ENCODE measurements around the gene CFAP58. TPM values are rescaled to one million over a fixed set of nuclear protein-coding genes. Genes with fewer than 3 reads are reported as not detected.

The CFAP58 gene
- total RNA-seq, 2 experiments from 2014 or later: not detected

GRCh38 chr10:104427989-104428388 is 74.4 kb downstream of the CFAP58 start:
- Histone ChIP-seq H3K4me3 (ENCODE audit: low read length) (no peak overlapping the region), H3K9me3 (ENCODE audit: control insufficient read depth in 1 of 2, insufficient read depth in 1 of 2, low read length in 2 of 2) (no peaks in the 10 kb centered on the region), H3K27ac (ENCODE audit: low read depth in 1 of 2, low read length in 2 of 2) (no peak overlapping the region), H3K27me3 (ENCODE audit: control insufficient read depth in 1 of 2, insufficient read depth in 2 of 2, low read length in 2 of 2) (peaks cover 4 to 7% of the 10 kb centered on the region in 2 experiments), H3K36me3 (ENCODE audit: insufficient read depth, low read length) (no peaks in the 10 kb centered on the region), H3K4me1 (ENCODE audit: insufficient read depth, low read length) (no peaks in the 10 kb centered on the region)
- no peak overlapping the region for H3K27ac Mint-ChIP-seq
- peaks cover 16% of the 10 kb centered on the region for H3K27me3 Mint-ChIP-seq
- ChIA-PET CTCF (no interaction called here), POLR2A (no interaction called here)
- DNase-seq (no peak), ATAC-seq (ENCODE audit: poor library complexity) (no peak)
- intact Hi-C loops (cut with DNase I, micrococcal nuclease): no loop called here
- H3K4me3 Mint-ChIP-seq: no peak overlapping the region
- no peaks in the 10 kb centered on the region for H3K4me1 Mint-ChIP-seq (ENCODE audit: low read depth)
- TF ChIP-seq, protein P1, sequence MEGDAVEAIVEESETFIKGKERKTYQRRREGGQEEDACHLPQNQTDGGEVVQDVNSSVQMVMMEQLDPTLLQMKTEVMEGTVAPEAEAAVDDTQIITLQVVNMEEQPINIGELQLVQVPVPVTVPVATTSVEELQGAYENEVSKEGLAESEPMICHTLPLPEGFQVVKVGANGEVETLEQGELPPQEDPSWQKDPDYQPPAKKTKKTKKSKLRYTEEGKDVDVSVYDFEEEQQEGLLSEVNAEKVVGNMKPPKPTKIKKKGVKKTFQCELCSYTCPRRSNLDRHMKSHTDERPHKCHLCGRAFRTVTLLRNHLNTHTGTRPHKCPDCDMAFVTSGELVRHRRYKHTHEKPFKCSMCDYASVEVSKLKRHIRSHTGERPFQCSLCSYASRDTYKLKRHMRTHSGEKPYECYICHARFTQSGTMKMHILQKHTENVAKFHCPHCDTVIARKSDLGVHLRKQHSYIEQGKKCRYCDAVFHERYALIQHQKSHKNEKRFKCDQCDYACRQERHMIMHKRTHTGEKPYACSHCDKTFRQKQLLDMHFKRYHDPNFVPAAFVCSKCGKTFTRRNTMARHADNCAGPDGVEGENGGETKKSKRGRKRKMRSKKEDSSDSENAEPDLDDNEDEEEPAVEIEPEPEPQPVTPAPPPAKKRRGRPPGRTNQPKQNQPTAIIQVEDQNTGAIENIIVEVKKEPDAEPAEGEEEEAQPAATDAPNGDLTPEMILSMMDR (IDR thresholded peaks at IDR 0.05): no peak
- H3K36me3 Mint-ChIP-seq (ENCODE audit: low read depth): no peaks in the 10 kb centered on the region
- no peaks in the 10 kb centered on the region for H3K9me3 Mint-ChIP-seq

- intact Hi-C loops (cut with DNase I, micrococcal nuclease): no loop called here
- Histone ChIP-seq H3K27me3 (ENCODE audit: control insufficient read depth in 1 of 2, insufficient read depth in 2 of 2, low read length in 2 of 2) (peaks cover 4 to 7% of the 10 kb centered on the region in 2 experiments), H3K36me3 (ENCODE audit: insufficient read depth, low read length) (no peaks in the 10 kb centered on the region), H3K4me1 (ENCODE audit: insufficient read depth, low read length) (no peaks in the 10 kb centered on the region), H3K9me3 (ENCODE audit: control insufficient read depth in 1 of 2, insufficient read depth in 1 of 2, low read length in 2 of 2) (no peaks in the 10 kb centered on the region), H3K4me3 (ENCODE audit: low read length) (no peak overlapping the region), H3K27ac (ENCODE audit: low read depth in 1 of 2, low read length in 2 of 2) (no peak overlapping the region)
- H3K9me3 Mint-ChIP-seq: no peaks in the 10 kb centered on the region
- peaks cover 21% of the 10 kb centered on the region for H3K27me3 Mint-ChIP-seq
- H3K4me1 Mint-ChIP-seq (ENCODE audit: low read depth): no peaks in the 10 kb centered on the region
- H3K36me3 Mint-ChIP-seq (ENCODE audit: low read depth): no peaks in the 10 kb centered on the region
- H3K27ac Mint-ChIP-seq: no peak overlapping the region
- DNase-seq: no peak
- no peak overlapping the region for H3K4me3 Mint-ChIP-seq
- no peak for ATAC-seq (ENCODE audit: poor library complexity)
- ChIA-PET CTCF (no interaction called here), POLR2A (no interaction called here)
- TF ChIP-seq, protein P1 (IDR thresholded peaks at IDR 0.05): no peak
These were observed 76.2 kb downstream of the CFAP58 start for GRCh38 chr10:104429846-104430245.

- TF ChIP-seq, protein P1 (IDR thresholded peaks at IDR 0.05): no peak
- no peak overlapping the region for H3K4me3 Mint-ChIP-seq
- Histone ChIP-seq H3K36me3 (ENCODE audit: insufficient read depth, low read length) (no peaks in the 10 kb centered on the region), H3K4me1 (ENCODE audit: insufficient read depth, low read length) (no peaks in the 10 kb centered on the region), H3K4me3 (ENCODE audit: low read length) (no peak overlapping the region), H3K27ac (ENCODE audit: low read depth in 1 of 2, low read length in 2 of 2) (no peak overlapping the region), H3K9me3 (ENCODE audit: control insufficient read depth in 1 of 2, insufficient read depth in 1 of 2, low read length in 2 of 2) (no peaks in the 10 kb centered on the region), H3K27me3 (ENCODE audit: control insufficient read depth in 1 of 2, insufficient read depth in 2 of 2, low read length in 2 of 2) (peaks cover 4 to 7% of the 10 kb centered on the region in 2 experiments)
- ATAC-seq (ENCODE audit: poor library complexity) (no peak), DNase-seq (no peak)
- no peaks in the 10 kb centered on the region for H3K36me3 Mint-ChIP-seq (ENCODE audit: low read depth)
- no peaks in the 10 kb centered on the region for H3K4me1 Mint-ChIP-seq (ENCODE audit: low read depth)
- no peaks in the 10 kb centered on the region for H3K9me3 Mint-ChIP-seq
- intact Hi-C loops (cut with DNase I, micrococcal nuclease): no loop called here
- POLR2A ChIA-PET: no interaction called here
- CTCF ChIA-PET: interaction anchor here (0.5 kb wide), 1 partner anchor 10 kb away, joined by 4 read pairs; no protein-coding TSS in a partner anchor
- no peak overlapping the region for H3K27ac Mint-ChIP-seq
- H3K27me3 Mint-ChIP-seq: peaks cover 21% of the 10 kb centered on the region
These were observed 76.7 kb downstream of the CFAP58 start for GRCh38 chr10:104430360-104430759.
